ENCODE measurements around the gene SLC28A2. TPM values are rescaled to one million over a fixed set of nuclear protein-coding genes. Genes with fewer than 3 reads are reported as not detected.

SLC28A2 gene
- polyA plus RNA-seq, 1 of the 3 experiments (the other 2 are of a cell fraction), result not detected

GRCh38 chr15:45259796-45260195, 7.8 kb downstream of the SLC28A2 start:
- H3K9me3 ChIP-seq, result no peaks in the 10 kb centered on the region
- 26% methylated on average over 2 of the region's 2 CpGs for WGBS (ENCODE audit: low lambda C conversion rate)

GRCh38 chr15:45262906-45263461, 10.9 kb downstream of the SLC28A2 start:
- H3K27me3 ChIP-seq (ENCODE audit: insufficient read depth), result no peaks in the 10 kb centered on the region

More at GRCh38 chr15:45259796-45260195, 7.8 kb downstream of the SLC28A2 start:
- no peak overlapping the region for H2AFZ ChIP-seq (ENCODE audit: low read depth)
- H3K9ac ChIP-seq, result no peak overlapping the region
- H4K20me1 ChIP-seq (ENCODE audit: insufficient read depth), result no peaks in the 10 kb centered on the region
- TF ChIP-seq FOXM1 (IDR thresholded peaks at IDR 0.05; ENCODE audit: low read depth), result no peak
- no peak overlapping the region for H3K4me2 ChIP-seq
- no peak for DNase-seq
- no peaks in the 10 kb centered on the region for H3K4me1 ChIP-seq (ENCODE audit: control insufficient read depth in 1 of 2, insufficient read depth in 2 of 2, low read depth in 1 of 2, low read length in 1 of 2)
- H3F3A ChIP-seq (replicated peaks; ENCODE audit: insufficient read depth), result peaks cover 2% of the 10 kb centered on the region
- no peaks in the 10 kb centered on the region for H3K9me2 ChIP-seq
- ChIA-PET CTCF (interaction anchor here (1.8 kb wide), 1 partner anchor 54 kb away, joined by 5 read pairs; no protein-coding TSS in a partner anchor), POLR2A (no interaction called here)
- H3K27ac ChIP-seq (ENCODE audit: low read depth in 2 of 2, low read length in 1 of 2), result no peak overlapping the region
- no peaks in the 10 kb centered on the region for H3K27me3 ChIP-seq (ENCODE audit: insufficient read depth)
- H3K36me3 ChIP-seq (replicated peaks in 1 of 2; ENCODE audit: control insufficient read depth in 1 of 2, insufficient read depth in 2 of 2, low read length in 1 of 2), result no peaks in the 10 kb centered on the region
- no peak overlapping the region for H3K4me3 ChIP-seq (ENCODE audit: low read depth in 2 of 2, low read length in 1 of 2)
- H3K79me2 ChIP-seq (ENCODE audit: insufficient read depth), result no peaks in the 10 kb centered on the region

GRCh38 chr15:45263854-45264253, 11.8 kb downstream of the SLC28A2 start:
- no peaks in the 10 kb centered on the region for H3K9me2 ChIP-seq
- H3K27ac ChIP-seq (ENCODE audit: low read depth in 2 of 2, low read length in 1 of 2), result no peak overlapping the region
- WGBS (ENCODE audit: low lambda C conversion rate), result 90% methylated on average over 2 of the region's 2 CpGs
- H3K9me3 ChIP-seq, result no peaks in the 10 kb centered on the region
- CTCF ChIA-PET, result interaction anchor here (1.6 kb wide), 1 partner anchor 145 kb away, joined by 3 read pairs; no protein-coding TSS in a partner anchor
- H3K36me3 ChIP-seq (replicated peaks in 1 of 2; ENCODE audit: control insufficient read depth in 1 of 2, insufficient read depth in 2 of 2, low read length in 1 of 2), result no peaks in the 10 kb centered on the region
- no peaks in the 10 kb centered on the region for H3K27me3 ChIP-seq (ENCODE audit: insufficient read depth)
- TF ChIP-seq FOXJ3 (CRISPR knock-in tag; IDR thresholded peaks at IDR 0.05) (no peak), RXRA (IDR thresholded peaks at IDR 0.05; ENCODE audit: borderline replicate concordance, low read depth) (no peak), TCF12 (IDR thresholded peaks at IDR 0.05) (no peak), SMC3 (IDR thresholded peaks at IDR 0.05; ENCODE audit: low read depth, low read length) (no peak), RAD21 (IDR thresholded peaks at IDR 0.05; ENCODE audit: low read length) (no peak), GABPA (IDR thresholded peaks at IDR 0.05; ENCODE audit: low read depth) (no peak), MEF2A (IDR thresholded peaks at IDR 0.05; ENCODE audit: borderline replicate concordance, low read depth) (no peak), JUND (IDR thresholded peaks at IDR 0.05) (no peak), IRF3 (IDR thresholded peaks at IDR 0.05; ENCODE audit: low read depth, low read length) (no peak), PBX3 (IDR thresholded peaks at IDR 0.05) (no peak), RFX5 (IDR thresholded peaks at IDR 0.05; ENCODE audit: low read length) (no peak), EP300 (IDR thresholded peaks at IDR 0.05; ENCODE audit: borderline replicate concordance in 1 of 2, low read depth in 1 of 2, low read length in 1 of 2) (no peak), FOSL2 (IDR thresholded peaks at IDR 0.05; ENCODE audit: borderline replicate concordance, low read depth) (no peak)
- no peak overlapping the region for H2AFZ ChIP-seq (ENCODE audit: low read depth)
- H3K79me2 ChIP-seq (ENCODE audit: insufficient read depth), result no peaks in the 10 kb centered on the region
- no peak for DNase-seq
- no peaks in the 10 kb centered on the region for H3F3A ChIP-seq (replicated peaks; ENCODE audit: insufficient read depth)
- no peaks in the 10 kb centered on the region for H3K4me1 ChIP-seq (ENCODE audit: control insufficient read depth in 1 of 2, insufficient read depth in 2 of 2, low read depth in 1 of 2, low read length in 1 of 2)
- POLR2A ChIA-PET, result no interaction called here
- H3K4me3 ChIP-seq (ENCODE audit: low read depth in 2 of 2, low read length in 1 of 2), result no peak overlapping the region
- H4K20me1 ChIP-seq (ENCODE audit: insufficient read depth), result no peaks in the 10 kb centered on the region
- no peak overlapping the region for H3K9ac ChIP-seq
- no peak overlapping the region for H3K4me2 ChIP-seq

More at GRCh38 chr15:45262906-45263461, 10.9 kb downstream of the SLC28A2 start:
- WGBS (ENCODE audit: low lambda C conversion rate), result 56% methylated on average over 4 of the region's 4 CpGs
- Histone ChIP-seq H4K20me1 (ENCODE audit: insufficient read depth) (no peaks in the 10 kb centered on the region), H3K79me2 (ENCODE audit: insufficient read depth) (no peaks in the 10 kb centered on the region), H3K9me3 (no peaks in the 10 kb centered on the region), H3K4me3 (ENCODE audit: low read depth in 2 of 2, low read length in 1 of 2) (no peak overlapping the region), H3F3A (replicated peaks; ENCODE audit: insufficient read depth) (no peaks in the 10 kb centered on the region), H3K9ac (no peak overlapping the region), H3K4me1 (ENCODE audit: control insufficient read depth in 1 of 2, insufficient read depth in 2 of 2, low read depth in 1 of 2, low read length in 1 of 2) (no peaks in the 10 kb centered on the region), H2AFZ (ENCODE audit: low read depth) (no peak overlapping the region), H3K27ac (ENCODE audit: low read depth in 2 of 2, low read length in 1 of 2) (no peak overlapping the region), H3K36me3 (replicated peaks in 1 of 2; ENCODE audit: control insufficient read depth in 1 of 2, insufficient read depth in 2 of 2, low read length in 1 of 2) (no peaks in the 10 kb centered on the region), H3K4me2 (no peak overlapping the region), H3K9me2 (no peaks in the 10 kb centered on the region)
- ChIA-PET POLR2A (no interaction called here), CTCF (interaction anchor here (0.7 to 1.6 kb wide), 2 partner anchors 10 to 145 kb away, joined by 3 read pairs; no protein-coding TSS in a partner anchor)
- TF ChIP-seq TCF12 (IDR thresholded peaks at IDR 0.05) (no peak), RCOR1 (IDR thresholded peaks at IDR 0.05; ENCODE audit: low read length) (no peak), PBX3 (IDR thresholded peaks at IDR 0.05) (no peak), CHD2 (IDR thresholded peaks at IDR 0.05; ENCODE audit: low read length, partially characterized antibody) (no peak), EP300 (IDR thresholded peaks at IDR 0.05; ENCODE audit: borderline replicate concordance in 1 of 2, low read depth in 1 of 2, low read length in 1 of 2) (no peak), FOXJ3 (CRISPR knock-in tag; IDR thresholded peaks at IDR 0.05) (no peak), FOSL2 (IDR thresholded peaks at IDR 0.05; ENCODE audit: borderline replicate concordance, low read depth) (no peak), ELF1 (IDR thresholded peaks at IDR 0.05) (no peak), MAX (IDR thresholded peaks at IDR 0.05; ENCODE audit: low read depth) (no peak)
- DNase-seq, result no peak
